Endothelial cell (in vitro differentiated cells): ENCODE measurements around the gene PEX6. TPM values are rescaled to one million over a fixed set of nuclear protein-coding genes. Genes with fewer than 3 reads are reported as not detected.

Source experiments
- DNase-seq: peaks from one replicate; pipeline ENCODE4 v3.0.0; 2021; ENCODE audit warnings: low spot score
- H3K27ac Mint-ChIP-seq: one replicate; pipeline ENCODE4 v1.8.0; 2021; ENCODE audit warnings: mixed read lengths, inconsistent platforms; ENCODE audit not compliant: unreplicated experiment
- H3K27me3 Mint-ChIP-seq: one replicate; pipeline ENCODE4 v1.8.0; 2021; ENCODE audit warnings: mild to moderate bottlenecking, moderate library complexity, mixed read lengths, inconsistent platforms; ENCODE audit not compliant: unreplicated experiment
- H3K36me3 Mint-ChIP-seq: one replicate; pipeline ENCODE4 v1.8.0; 2021; ENCODE audit warnings: mild to moderate bottlenecking, low read depth, mixed read lengths, inconsistent platforms; ENCODE audit not compliant: unreplicated experiment
- H3K4me1 Mint-ChIP-seq: one replicate; pipeline ENCODE4 v1.8.0; 2021; ENCODE audit warnings: mild to moderate bottlenecking, mixed read lengths, inconsistent platforms; ENCODE audit not compliant: unreplicated experiment
- H3K4me3 Mint-ChIP-seq: one replicate; pipeline ENCODE4 v1.8.0; 2021; ENCODE audit warnings: mild to moderate bottlenecking, mixed read lengths, inconsistent platforms; ENCODE audit not compliant: unreplicated experiment
- H3K9me3 Mint-ChIP-seq: one replicate; pipeline ENCODE4 v1.8.0; 2021; ENCODE audit warnings: mixed read lengths, inconsistent platforms; ENCODE audit not compliant: unreplicated experiment
- CTCF ChIP-seq: fragments of 200-600 bp; sonication (generic); IDR thresholded peaks from one replicate; pipeline ENCODE4 v1.5.0; 2021; ENCODE audit warnings: antibody characterized with exemption; ENCODE audit not compliant: unreplicated experiment
- total RNA-seq: library from RNA; stranded (reverse); fragmentation: NEBNext Ultra II Directional; extraction: Animal tissue kit (Norgen Biotek cat#: 25700); gene quantifications from one replicate; pipeline ENCODE4 v1.2.1, GENCODE V29; 2021; ENCODE audit not compliant: unreplicated experiment

Gene PEX6
- total RNA-seq, 1 donor from 2014 or later: 26.1 TPM

- peaks cover 37% of the 10 kb centered on the region for H3K4me1 Mint-ChIP-seq
- H3K36me3 Mint-ChIP-seq: peaks cover 11% of the 10 kb centered on the region
- peak within 1 kb of the TSS; percentile 99 for H3K4me3 Mint-ChIP-seq
- DNase-seq: peak; percentile 90
- no peaks in the 10 kb centered on the region for H3K9me3 Mint-ChIP-seq
- no peak for TF ChIP-seq CTCF
- peaks cover 6% of the 10 kb centered on the region for H3K27me3 Mint-ChIP-seq
- peak within 1 kb of the TSS; percentile 98 for H3K27ac Mint-ChIP-seq
These were observed 49.8 kb downstream of the PEX6 start, which contains the start of gene CNPY3 for GRCh38 chr6:42928986-42929820. Gene CNPY3 (plus strand): TSS chr6:42929480. CDS start chr6:42929571, 91 bp downstream.

- Mint-ChIP-seq H3K4me3 (no peak overlapping the region), H3K27ac (no peak overlapping the region), H3K4me1 (peaks cover 18% of the 10 kb centered on the region), H3K36me3 (peaks cover 2% of the 10 kb centered on the region), H3K9me3 (no peaks in the 10 kb centered on the region), H3K27me3 (peaks cover 8% of the 10 kb centered on the region)
- DNase-seq: no peak
- TF ChIP-seq CTCF: no peak
These were observed 53.6 kb downstream of the PEX6 start for GRCh38 chr6:42925248-42925857.

- Mint-ChIP-seq H3K36me3 (no peaks in the 10 kb centered on the region), H3K9me3 (no peaks in the 10 kb centered on the region), H3K4me3 (no peak overlapping the region), H3K27me3 (peaks cover 6% of the 10 kb centered on the region), H3K4me1 (peaks cover 13% of the 10 kb centered on the region), H3K27ac (no peak overlapping the region)
- no peak for DNase-seq
- no peak for TF ChIP-seq CTCF
These were observed 55.3 kb downstream of the PEX6 start for GRCh38 chr6:42923666-42924065.

- peak overlapping the region; percentile 64 for H3K27ac Mint-ChIP-seq
- peaks cover 3% of the 10 kb centered on the region for H3K27me3 Mint-ChIP-seq
- no peaks in the 10 kb centered on the region for H3K36me3 Mint-ChIP-seq
These were observed 57.2 kb downstream of the PEX6 start for GRCh38 chr6:42921801-42922200.

More at GRCh38 chr6:42921801-42922200, 57.2 kb downstream of the PEX6 start:
- H3K9me3 Mint-ChIP-seq: no peaks in the 10 kb centered on the region
- no peak for DNase-seq
- no peak overlapping the region for H3K4me3 Mint-ChIP-seq
- peaks cover 9% of the 10 kb centered on the region for H3K4me1 Mint-ChIP-seq
- no peak for TF ChIP-seq CTCF
